Heart left ventricle (tissue), 16 donors: Measurements from ENCODE around the gene PRKAG2. TPM values are rescaled to one million over a fixed set of nuclear protein-coding genes. Genes with fewer than 3 reads are reported as not detected.
A peak's percentile ranks its signal among the peaks of the same experiment; 100 is the strongest.

Experiments used
- ATAC-seq, 4 donors: fragments of 200-7000 bp; cut with Tn5 transposase; one replicate each; pipeline ENCODE4 v1.9.1; 2020 to 2022; ENCODE audit warnings: moderate library complexity in 4 of 4, mild to moderate bottlenecking in 3 of 4, moderate number of reproducible peaks in 1 of 4
- DNase-seq, 5 donors: peaks; one replicate each; pipeline ENCODE4 v3.0.0-alpha.2; 2020
- H3K27ac ChIP-seq, 12 donors: fragments of 200-600 bp; sonication (generic) in 4 of 12; one replicate each; pipeline versions ENCODE4 v1.5.0 to v1.8.0; 2016 to 2022; ENCODE audit warnings: mild to moderate bottlenecking in 2 of 12
- H3K27me3 ChIP-seq, 9 donors: fragments of 200-600 bp; sonication (generic) in 2 of 9; one replicate each; pipeline versions ENCODE4 v1.5.1 to v1.8.0; 2016 to 2022; ENCODE audit warnings: mild to moderate bottlenecking in 3 of 9
- H3K36me3 ChIP-seq, 9 donors: fragments of 200-600 bp; sonication (generic) in 2 of 9; one replicate each; pipeline versions ENCODE4 v1.5.0 to v1.8.0; 2018 to 2022; ENCODE audit warnings: mild to moderate bottlenecking in 2 of 9
- H3K4me1 ChIP-seq, 12 donors: fragments of 200-600 bp; sonication (generic) in 4 of 12; one replicate each; pipeline versions ENCODE4 v1.5.0 to v1.8.0; 2016 to 2022; ENCODE audit warnings: mild to moderate bottlenecking in 3 of 12
- H3K4me3 ChIP-seq, 12 donors: fragments of 200-600 bp; sonication (generic) in 4 of 12; one replicate each; pipeline versions ENCODE4 v1.5.0 to v1.8.0; 2017 to 2022; ENCODE audit warnings: mild to moderate bottlenecking in 9 of 12, moderate library complexity in 4 of 12
- H3K9me3 ChIP-seq, 12 donors: fragments of 200-600 bp; sonication (generic) in 4 of 12; one replicate each; pipeline versions ENCODE4 v1.5.0 to v1.8.0; 2016 to 2022; ENCODE audit warnings: mild to moderate bottlenecking in 1 of 12
- POLR2A ChIP-seq, 2 donors: fragments of 450-650 bp; IDR thresholded peaks; one replicate each; pipeline ENCODE4 v1.6.1; 2017; ENCODE audit warnings: antibody characterized with exemption in 2 of 2, mild to moderate bottlenecking in 2 of 2, moderate library complexity in 2 of 2
- WGBS, 4 donors: extraction: QIAGEN DNeasy Blood & Tissue Kit in 2 of 4; methylation state at CpG; one replicate each; pipeline versions ENCODE4 v1.1.5 to v1.1.7; 2013 to 2018; 5-methylcytosine and 5-hydroxymethylcytosine counted together
- intact Hi-C, 10 donors: fragments of 100-400 bp; cut with DNase I; formaldehyde crosslinking; loops; one replicate each; pipeline versions ENCODE4 v1.11.1 to v1.14.2; 2022
- polyA plus RNA-seq, 2 donors: library from polyadenylated mRNA; stranded (reverse); fragments of 200-250 nt; gene quantifications; one replicate each; pipeline ENCODE4 v1.2.3, GENCODE V29; 2013
- total RNA-seq, 9 donors: library from RNA; depleted of rRNA in 2 of 9; stranded (reverse); fragments of >200 nt in 2 of 9; fragmentation: NEBNext Ultra II Directional in 3 of 9; extraction: Animal tissue kit (Norgen Biotek cat#: 25700) in 3 of 9; gene quantifications; one replicate each; pipeline versions ENCODE4 v1.1.0 to v1.2.4, GENCODE V29; 2016 to 2023
- TF ChIP-seq, protein P1 (sequence below), 12 donors: fragments of 200-600 bp; sonication (generic) in 4 of 12; IDR thresholded peaks; one replicate each; pipeline versions ENCODE4 v1.5.0 to v1.8.0; 2018 to 2022; ENCODE audit warnings: antibody characterized with exemption in 12 of 12, mild to moderate bottlenecking in 5 of 12
- donor health status: ischemic (EF 13 %, LVEDD 7.1; RV severe dilation, severe dysfunction).
- donor health status: healthy with polysubstance abuse.
- donor health status: DM: no; HTN: yes; CAD: no.
- donor health status: DM: no; HTN: no; CAD: no.
- donor health status: ischemic (EF 25% LVEDD 6.9; RV normal size, moderate dysfunction).
- donor health status: ischemic (EF 25% LVEDD 5.7; RV mildly dilated, moderate dysfunction).
- donor health status: healthy.
- donor health status: DM: yes; HTN: yes; CAD: no.
- donor health status: ischemic (EF 35%, LVEDD 5.7; RV mildly dilated, moderate dysfunction).
- donor health status: nonischemic (EF 11% LVEDD 7.7; RV severe dilation, severe dysfunction).
- donor health status: DM: yes; HTN: yes; CAD: no.
- donor health status: PGD.
- donor health status: ischemic (EF 29% LVEDD 5.4; RV normal size, mild dysfunction).
- donor health status: nonischemic (EF 23%, LVEDD 6.1; RV moderate dilation, normal function).

PRKAG2 gene
- total and polyA plus RNA-seq, 11 donors = 50.2 to 179 (median 108) TPM

GRCh38 chr7:151641587-151641986 lies 235.3 kb downstream of the PRKAG2 start:
- DNase-seq = no peak
- peaks cover 0 to 17% (median 6%) of the 10 kb centered on the region in 12 donors for H3K4me1 ChIP-seq
- H3K27ac ChIP-seq = no peak overlapping the region
- H3K4me3 ChIP-seq = no peak overlapping the region
- intact Hi-C loops = no loop called here
- no peaks in the 10 kb centered on the region for H3K27me3 ChIP-seq
- ATAC-seq = no peak
- TF ChIP-seq, protein P1, sequence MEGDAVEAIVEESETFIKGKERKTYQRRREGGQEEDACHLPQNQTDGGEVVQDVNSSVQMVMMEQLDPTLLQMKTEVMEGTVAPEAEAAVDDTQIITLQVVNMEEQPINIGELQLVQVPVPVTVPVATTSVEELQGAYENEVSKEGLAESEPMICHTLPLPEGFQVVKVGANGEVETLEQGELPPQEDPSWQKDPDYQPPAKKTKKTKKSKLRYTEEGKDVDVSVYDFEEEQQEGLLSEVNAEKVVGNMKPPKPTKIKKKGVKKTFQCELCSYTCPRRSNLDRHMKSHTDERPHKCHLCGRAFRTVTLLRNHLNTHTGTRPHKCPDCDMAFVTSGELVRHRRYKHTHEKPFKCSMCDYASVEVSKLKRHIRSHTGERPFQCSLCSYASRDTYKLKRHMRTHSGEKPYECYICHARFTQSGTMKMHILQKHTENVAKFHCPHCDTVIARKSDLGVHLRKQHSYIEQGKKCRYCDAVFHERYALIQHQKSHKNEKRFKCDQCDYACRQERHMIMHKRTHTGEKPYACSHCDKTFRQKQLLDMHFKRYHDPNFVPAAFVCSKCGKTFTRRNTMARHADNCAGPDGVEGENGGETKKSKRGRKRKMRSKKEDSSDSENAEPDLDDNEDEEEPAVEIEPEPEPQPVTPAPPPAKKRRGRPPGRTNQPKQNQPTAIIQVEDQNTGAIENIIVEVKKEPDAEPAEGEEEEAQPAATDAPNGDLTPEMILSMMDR (IDR thresholded peaks at IDR 0.05) = no peak
- TF ChIP-seq POLR2A (IDR thresholded peaks at IDR 0.05) = no peak
- WGBS, 4 donors = 98 to 99% (median 98%) methylated on average over 2 of the region's 2 CpGs
- peaks cover 0 to 12% (median 0%) of the 10 kb centered on the region in 12 donors for H3K9me3 ChIP-seq
- H3K36me3 ChIP-seq = no peaks in the 10 kb centered on the region

DNA sequence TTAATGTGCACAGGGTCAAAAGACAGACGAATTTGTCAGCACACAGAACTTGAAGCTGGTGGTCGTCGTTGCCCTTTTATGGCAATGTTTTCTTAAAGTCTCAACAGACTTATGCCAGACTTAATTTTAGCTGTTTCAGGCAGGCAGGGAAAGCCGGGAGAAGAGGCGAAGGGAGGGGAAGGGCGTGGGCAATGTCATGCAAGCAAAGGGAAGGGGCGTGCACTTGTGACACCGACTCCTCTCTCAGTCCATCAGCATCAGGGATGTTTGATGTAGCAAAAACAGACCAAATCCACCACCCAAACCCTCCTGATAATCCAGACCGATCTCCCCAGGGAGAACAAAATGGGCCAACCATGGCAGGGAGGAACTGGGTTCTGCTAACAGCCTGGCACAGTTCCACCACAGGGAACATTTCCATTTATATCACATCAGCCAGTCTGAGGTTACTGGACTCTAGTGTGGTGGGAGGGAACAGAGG lies 239.1 kb downstream of the PRKAG2 start:
- peak; percentile 80 to 89 (median 86) for ATAC-seq
- peak in 4 of 5 donors; percentile 56 to 63 (median 58) for DNase-seq
- H3K4me3 ChIP-seq = peak overlapping the region in 2 of 12 donors; percentile 10 to 13

GRCh38 chr7:151634643-151635042 lies 242.3 kb downstream of the PRKAG2 start:
- intact Hi-C loops = loop anchor here in 9 of 10 donors (5.0 to 10.0 kb wide), 12 partner anchors 33 to 267 kb away; no protein-coding TSS in a partner anchor
- DNase-seq (no peak), ATAC-seq (no peak)
- H3K4me3 ChIP-seq = no peak overlapping the region
- 96 to 98% (median 97%) methylated on average over 2 of the region's 2 CpGs for WGBS, 4 donors
- H3K4me1 ChIP-seq = peaks cover 0 to 39% (median 24%) of the 10 kb centered on the region in 12 donors
- no peak for TF ChIP-seq POLR2A (IDR thresholded peaks at IDR 0.05)
- TF ChIP-seq, protein P1 (IDR thresholded peaks at IDR 0.05) = no peak
- no peaks in the 10 kb centered on the region for H3K27me3 ChIP-seq
- peak overlapping the region in 1 of 12 donors; percentile 44 for H3K27ac ChIP-seq
- H3K9me3 ChIP-seq = peaks cover 0 to 11% (median 0%) of the 10 kb centered on the region in 12 donors
- H3K36me3 ChIP-seq = no peaks in the 10 kb centered on the region

More for the DNA sequence above, 239.1 kb downstream of the PRKAG2 start:
- H3K9me3 ChIP-seq = peaks cover 0 to 11% (median 0%) of the 10 kb centered on the region in 12 donors
- no peaks in the 10 kb centered on the region for H3K27me3 ChIP-seq
- H3K4me1 ChIP-seq = peaks cover 0 to 20% (median 7%) of the 10 kb centered on the region in 12 donors
- 22 to 28% (median 23%) methylated on average over 9 of the region's 9 CpGs for WGBS, 4 donors
- TF ChIP-seq POLR2A (IDR thresholded peaks at IDR 0.05) = no peak
- TF ChIP-seq, protein P1 (IDR thresholded peaks at IDR 0.05) = no peak
- H3K27ac ChIP-seq = peak overlapping the region; percentile 35 to 92 (median 74)
- intact Hi-C loops = loop anchor here in 3 of 10 donors (10.0 kb wide), 3 partner anchors 57 to 67 kb away; no protein-coding TSS in a partner anchor
- no peaks in the 10 kb centered on the region for H3K36me3 ChIP-seq

- peak overlapping the region in 10 of 12 donors; percentile 85 to 99 (median 94) for H3K27ac ChIP-seq
- intact Hi-C loops = loop anchor here in 9 of 10 donors (5.0 to 10.0 kb wide), 12 partner anchors 34 to 266 kb away; no protein-coding TSS in a partner anchor
- peaks cover 0 to 11% (median 0%) of the 10 kb centered on the region in 12 donors for H3K9me3 ChIP-seq
- H3K4me1 ChIP-seq = peaks cover 0 to 51% (median 27%) of the 10 kb centered on the region in 12 donors
- H3K4me3 ChIP-seq = peak overlapping the region in 4 of 12 donors; percentile 62 to 81 (median 70)
- no peaks in the 10 kb centered on the region for H3K27me3 ChIP-seq
- no peak for ATAC-seq
- TF ChIP-seq, protein P1 (IDR thresholded peaks at IDR 0.05) = no peak
- TF ChIP-seq POLR2A (IDR thresholded peaks at IDR 0.05) = no peak
- no peaks in the 10 kb centered on the region for H3K36me3 ChIP-seq
- 95 to 99% (median 97%) methylated on average over 1 of the region's 1 CpG for WGBS, 4 donors
- DNase-seq = no peak
Observed at GRCh38 chr7:151633516-151633812, 243.5 kb downstream of the PRKAG2 start.
